ENCODE results near the gene RAC3.

GRCh38 chr17:82028246-82028645 lies 3.2 kb upstream of the RAC3 start:
- TF ChIP-seq POLR2A (IDR thresholded peaks at IDR 0.05): no peak
- no peak for TF ChIP-seq CTCF (IDR thresholded peaks at IDR 0.05)

All from tibial nerve (tissue), 3 donors.